Nephron progenitor cell (in vitro differentiated cells): ENCODE measurements around the gene SLC25A53.
A peak's percentile ranks its signal among the peaks of the same experiment; 100 is the strongest.

ENCODE experiments used
- DNase-seq: peaks from one replicate; pipeline ENCODE4 v3.0.0; 2021
- H3K27ac Mint-ChIP-seq: 2 replicates; pipeline ENCODE4 v1.8.0; 2021; ENCODE audit warnings: mild to moderate bottlenecking, moderate library complexity, mixed read lengths
- H3K27me3 Mint-ChIP-seq: 2 replicates; pipeline ENCODE4 v1.8.0; 2021; ENCODE audit warnings: mild to moderate bottlenecking, low read depth, mixed read lengths; ENCODE audit not compliant: poor library complexity
- H3K36me3 Mint-ChIP-seq: 2 replicates; pipeline ENCODE4 v1.8.0; 2021; ENCODE audit warnings: low read depth, mixed read lengths
- H3K4me1 Mint-ChIP-seq: 2 replicates; pipeline ENCODE4 v1.8.0; 2021; ENCODE audit warnings: mixed read lengths
- H3K4me3 Mint-ChIP-seq: 2 replicates; pipeline ENCODE4 v1.8.0; 2021; ENCODE audit warnings: mild to moderate bottlenecking, moderate library complexity, mixed read lengths
- H3K9me3 Mint-ChIP-seq: 2 replicates; pipeline ENCODE4 v1.8.0; 2021; ENCODE audit warnings: mild to moderate bottlenecking, moderate library complexity, mixed read lengths
- TF ChIP-seq, protein P1 (sequence below): fragments of 200-600 bp; sonication (generic); IDR thresholded peaks from 2 replicates; pipeline ENCODE4 v1.5.0; 2021; ENCODE audit warnings: antibody characterized with exemption

Gene SLC25A53

DNA sequence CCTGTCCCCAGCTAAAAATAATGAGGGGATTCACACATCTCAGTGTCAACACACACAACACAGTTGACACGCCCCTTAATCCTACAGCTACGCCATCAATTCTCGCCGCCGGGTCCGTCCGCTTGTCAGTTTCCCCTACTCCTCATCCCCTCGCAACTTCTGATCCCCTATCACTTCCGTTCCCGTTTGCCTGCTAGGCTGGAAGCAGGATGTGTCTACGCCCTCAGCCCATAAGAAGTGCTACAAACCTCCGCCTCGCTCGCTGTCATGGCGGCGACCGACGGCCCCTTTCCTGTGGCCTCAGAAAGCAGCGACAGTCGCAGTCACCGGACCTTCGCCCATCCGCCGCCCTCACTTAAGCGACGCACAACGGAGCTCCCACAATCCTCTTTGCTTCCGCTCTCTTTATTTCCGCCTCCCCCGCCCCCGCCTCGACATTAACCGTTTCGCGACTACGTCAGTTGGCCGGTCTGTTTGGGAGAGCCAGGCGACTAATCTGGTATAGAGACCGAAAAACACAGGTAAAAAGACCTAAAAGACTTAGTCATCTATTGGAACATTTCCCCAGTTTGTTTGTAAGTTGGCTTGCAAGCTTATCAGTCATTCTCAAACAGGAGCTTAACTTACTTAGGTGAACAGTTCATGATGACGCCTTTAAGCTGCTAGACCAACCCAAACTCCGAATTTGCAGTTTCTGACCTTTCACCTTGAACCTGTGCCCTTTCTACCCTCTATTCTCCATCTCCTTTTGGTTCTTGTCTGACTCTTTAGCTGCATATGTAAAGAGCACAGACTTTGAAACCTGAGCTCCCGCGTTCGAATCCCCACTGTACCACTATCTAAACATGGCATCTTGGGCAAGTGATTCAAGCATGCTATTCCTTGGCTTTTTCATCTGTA, at the start of gene SLC25A53:
TSS of gene SLC25A53 (minus strand) at position 380 of the 900 bp plus-strand sequence. CDS start 51,752 bp downstream, outside the sequence.
- TF ChIP-seq, protein P1, sequence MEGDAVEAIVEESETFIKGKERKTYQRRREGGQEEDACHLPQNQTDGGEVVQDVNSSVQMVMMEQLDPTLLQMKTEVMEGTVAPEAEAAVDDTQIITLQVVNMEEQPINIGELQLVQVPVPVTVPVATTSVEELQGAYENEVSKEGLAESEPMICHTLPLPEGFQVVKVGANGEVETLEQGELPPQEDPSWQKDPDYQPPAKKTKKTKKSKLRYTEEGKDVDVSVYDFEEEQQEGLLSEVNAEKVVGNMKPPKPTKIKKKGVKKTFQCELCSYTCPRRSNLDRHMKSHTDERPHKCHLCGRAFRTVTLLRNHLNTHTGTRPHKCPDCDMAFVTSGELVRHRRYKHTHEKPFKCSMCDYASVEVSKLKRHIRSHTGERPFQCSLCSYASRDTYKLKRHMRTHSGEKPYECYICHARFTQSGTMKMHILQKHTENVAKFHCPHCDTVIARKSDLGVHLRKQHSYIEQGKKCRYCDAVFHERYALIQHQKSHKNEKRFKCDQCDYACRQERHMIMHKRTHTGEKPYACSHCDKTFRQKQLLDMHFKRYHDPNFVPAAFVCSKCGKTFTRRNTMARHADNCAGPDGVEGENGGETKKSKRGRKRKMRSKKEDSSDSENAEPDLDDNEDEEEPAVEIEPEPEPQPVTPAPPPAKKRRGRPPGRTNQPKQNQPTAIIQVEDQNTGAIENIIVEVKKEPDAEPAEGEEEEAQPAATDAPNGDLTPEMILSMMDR = no peak
- Mint-ChIP-seq H3K36me3 (no peaks in the 10 kb centered on the region), H3K4me3 (peak within 1 kb of the TSS; percentile 94), H3K27ac (peak within 1 kb of the TSS; percentile 100), H3K9me3 (peaks cover 30% of the 10 kb centered on the region), H3K4me1 (peaks cover 7% of the 10 kb centered on the region), H3K27me3 (peaks cover 12% of the 10 kb centered on the region)
- DNase-seq = peak; percentile 73

GRCh38 chrX:104205548-104205947, 48.7 kb upstream of the SLC25A53 start:
- TF ChIP-seq, protein P1 = no peak
- Mint-ChIP-seq H3K36me3 (no peaks in the 10 kb centered on the region), H3K4me3 (no peak overlapping the region), H3K4me1 (no peaks in the 10 kb centered on the region), H3K9me3 (peaks cover 8% of the 10 kb centered on the region), H3K27me3 (peaks cover 12% of the 10 kb centered on the region), H3K27ac (no peak overlapping the region)
- no peak for DNase-seq

DNA sequence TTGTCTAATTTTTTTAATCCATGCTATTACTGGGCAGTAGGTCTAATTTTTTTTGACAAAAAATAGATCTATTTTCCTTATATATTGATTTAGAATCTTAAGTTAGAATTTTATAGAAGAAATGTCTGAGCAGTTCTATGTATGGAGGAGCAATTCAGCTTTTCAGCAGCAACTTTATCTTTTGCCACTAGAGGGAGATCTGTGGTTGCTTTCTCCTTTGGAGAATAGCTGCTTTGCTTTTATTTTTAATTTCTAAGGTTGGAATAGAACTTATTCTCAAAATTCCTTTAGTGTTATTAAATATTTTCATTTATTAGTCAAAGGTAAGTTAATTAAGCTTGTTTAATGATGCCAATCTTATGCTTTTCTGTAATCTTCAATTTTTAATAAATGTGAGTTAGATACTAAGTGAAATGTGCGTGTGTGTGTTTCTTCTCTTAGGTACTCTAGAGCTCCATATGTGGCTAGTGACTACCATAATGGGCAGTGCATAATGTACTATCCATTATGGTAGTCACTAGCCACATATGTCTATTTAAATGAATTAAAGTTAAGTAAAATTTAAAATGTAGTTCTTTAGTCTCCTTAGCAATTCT, 38.8 kb upstream of the SLC25A53 start:
- Mint-ChIP-seq H3K36me3 (no peaks in the 10 kb centered on the region), H3K4me1 (no peaks in the 10 kb centered on the region), H3K9me3 (no peaks in the 10 kb centered on the region), H3K27me3 (no peaks in the 10 kb centered on the region), H3K4me3 (no peak overlapping the region), H3K27ac (no peak overlapping the region)
- TF ChIP-seq, protein P1 = peak; percentile 74
- DNase-seq = no peak

GRCh38 chrX:104195013-104195412, 38.2 kb upstream of the SLC25A53 start:
- DNase-seq = no peak
- H3K27me3 Mint-ChIP-seq = no peaks in the 10 kb centered on the region
- H3K4me3 Mint-ChIP-seq = no peak overlapping the region

DNA sequence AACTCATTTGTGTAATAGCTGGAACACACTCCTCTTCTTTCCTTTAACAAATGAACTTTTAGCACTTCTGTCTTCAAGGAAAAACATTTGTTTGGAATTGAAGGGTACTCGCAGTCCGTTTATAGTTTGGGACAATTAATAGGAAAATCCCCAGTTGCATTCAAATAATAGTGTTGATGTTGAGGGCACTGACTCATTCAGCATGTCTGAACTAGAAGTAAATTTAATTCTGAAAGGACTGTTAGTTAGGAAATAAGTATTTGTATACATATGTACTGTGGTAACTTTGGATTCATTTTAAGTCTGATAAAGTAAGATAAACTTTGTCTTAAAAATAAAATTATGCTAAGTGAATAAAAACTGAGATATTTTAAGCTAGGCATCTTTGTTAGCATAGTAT, 36.7 kb upstream of the SLC25A53 start:
- TF ChIP-seq, protein P1 = no peak
- DNase-seq = no peak
- Mint-ChIP-seq H3K36me3 (peaks cover 10% of the 10 kb centered on the region), H3K9me3 (peaks cover 7% of the 10 kb centered on the region), H3K4me1 (no peaks in the 10 kb centered on the region), H3K27me3 (no peaks in the 10 kb centered on the region), H3K4me3 (no peak overlapping the region), H3K27ac (no peak overlapping the region)

More at GRCh38 chrX:104195013-104195412, 38.2 kb upstream of the SLC25A53 start:
- TF ChIP-seq, protein P1 = no peak
- Mint-ChIP-seq H3K9me3 (peaks cover 3% of the 10 kb centered on the region), H3K36me3 (peaks cover 5% of the 10 kb centered on the region), H3K27ac (no peak overlapping the region), H3K4me1 (no peaks in the 10 kb centered on the region)
